GM19025 (cell line): Measurements from ENCODE around the gene ERAL1.
"Not testable (repeated sequence)": the region's sequence is repeated elsewhere in the genome, so short reads cannot be mapped to it uniquely, and the experiment has no call there.

Experiments used
- ATAC-seq: cut with Tn5 transposase; IDR thresholded peaks from one replicate; pipeline ENCODE4 v1.9.1; 2021; ENCODE audit warnings: mild to moderate bottlenecking, low read depth, moderate library complexity; ENCODE audit not compliant: unreplicated experiment

ERAL1 gene

GRCh38 chr17:28848667-28849066, 6.1 kb upstream of the ERAL1 start:
- not testable (repeated sequence) for ATAC-seq

GRCh38 chr17:28849281-28849680, 5.5 kb upstream of the ERAL1 start:
- no peak for ATAC-seq

GRCh38 chr17:28853295-28853694, 1.5 kb upstream of the ERAL1 start:
- no peak for ATAC-seq

- ATAC-seq, result no peak
These were observed 492 bp downstream of the ERAL1 start for GRCh38 chr17:28855336-28855679.

GRCh38 chr17:28856028-28856574, 1.3 kb downstream of the ERAL1 start:
- ATAC-seq, result no peak

- ATAC-seq, result no peak
These were observed 3.3 kb downstream of the ERAL1 start for GRCh38 chr17:28857905-28858800.

GRCh38 chr17:28858801-28859355, 4.1 kb downstream of the ERAL1 start:
- ATAC-seq, result no peak

- no peak for ATAC-seq
These were observed 5.6 kb downstream of the ERAL1 start for GRCh38 chr17:28860363-28860808.

GRCh38 chr17:28861393-28862203, 6.8 kb downstream of the ERAL1 start:
- no peak for ATAC-seq

GRCh38 chr17:28862561-28862960, 7.7 kb downstream of the ERAL1 start:
- ATAC-seq, result no peak

GRCh38 chr17:28863953-28864352, 9.1 kb downstream of the ERAL1 start:
- ATAC-seq, result no peak

GRCh38 chr17:28864991-28865849, 10.4 kb downstream of the ERAL1 start:
- ATAC-seq, result no peak

GRCh38 chr17:28865946-28866752, 11.3 kb downstream of the ERAL1 start:
- no peak for ATAC-seq

GRCh38 chr17:28867276-28867675, 12.5 kb downstream of the ERAL1 start:
- no peak for ATAC-seq

- peak; percentile 97 for ATAC-seq
These were observed 16.3 kb downstream of the ERAL1 start for GRCh38 chr17:28871056-28871579.

GRCh38 chr17:28873839-28874238, 19.0 kb downstream of the ERAL1 start:
- ATAC-seq, result no peak

GRCh38 chr17:28874750-28875149, 19.9 kb downstream of the ERAL1 start:
- no peak for ATAC-seq

GRCh38 chr17:28875848-28876550, 21.2 kb downstream of the ERAL1 start:
- no peak for ATAC-seq
